ENCODE measurements around the gene SEPSECS. TPM values are rescaled to one million over a fixed set of nuclear protein-coding genes. Genes with fewer than 3 reads are reported as not detected.

SEPSECS gene
- total RNA-seq, 4 donors from 2014 or later = 5.0 to 25.9 (median 23.6) TPM

DNA sequence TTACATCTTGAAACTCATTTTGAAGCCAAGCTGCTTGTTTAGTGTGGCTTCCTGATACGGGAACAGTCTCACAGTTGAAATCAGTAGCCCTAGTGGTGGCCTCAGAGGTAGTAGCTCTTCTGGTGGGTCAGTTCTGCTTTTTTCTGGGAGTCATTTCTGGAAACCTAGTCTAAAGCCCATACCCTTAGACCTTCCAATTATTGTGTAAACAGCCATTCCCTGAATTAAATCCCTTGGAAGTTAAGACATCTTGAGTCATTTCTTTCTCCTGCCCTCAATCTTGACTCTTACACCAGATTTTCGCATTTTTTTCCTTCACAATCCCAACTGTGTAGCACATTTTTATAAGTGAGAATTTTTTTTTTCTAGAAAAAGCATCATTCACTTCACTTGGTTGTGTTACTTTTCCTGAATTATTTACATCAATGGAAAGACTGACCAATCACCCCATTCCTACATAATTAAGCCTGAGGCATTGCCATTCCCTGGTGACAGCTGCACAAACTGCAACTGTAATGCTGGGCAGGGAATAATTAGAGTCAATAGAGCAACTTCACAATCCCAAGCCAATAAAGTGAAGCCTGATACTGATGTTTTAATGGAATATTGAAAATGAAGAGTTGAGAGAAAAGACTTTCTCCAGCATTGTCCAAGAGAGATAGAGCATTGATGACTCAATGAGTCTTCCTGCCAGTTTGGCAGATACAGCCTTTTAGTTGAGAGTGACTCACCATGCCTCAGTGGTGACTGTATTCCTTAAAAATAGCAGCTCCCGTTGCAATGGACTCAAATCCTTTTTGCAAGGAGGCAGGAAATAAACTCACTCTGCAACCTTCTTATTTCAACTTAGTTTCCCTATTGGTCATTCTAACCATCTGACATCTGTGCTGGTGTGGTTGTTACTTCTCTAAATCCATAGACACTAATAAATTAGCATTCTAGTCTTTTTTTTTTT, 13.0 kb upstream of the SEPSECS start:
- no peaks in the 10 kb centered on the region for H3K36me3 ChIP-seq
- peak overlapping the region in 1 of 4 donors; percentile 57 for H3K27ac ChIP-seq
- no peak for DNase-seq
- H3K9me3 ChIP-seq = no peaks in the 10 kb centered on the region
- H3K4me3 ChIP-seq = no peak overlapping the region
- H3K27me3 ChIP-seq = no peaks in the 10 kb centered on the region
- TF ChIP-seq POLR2A (IDR thresholded peaks at IDR 0.05) = no peak
- TF ChIP-seq, protein P1, sequence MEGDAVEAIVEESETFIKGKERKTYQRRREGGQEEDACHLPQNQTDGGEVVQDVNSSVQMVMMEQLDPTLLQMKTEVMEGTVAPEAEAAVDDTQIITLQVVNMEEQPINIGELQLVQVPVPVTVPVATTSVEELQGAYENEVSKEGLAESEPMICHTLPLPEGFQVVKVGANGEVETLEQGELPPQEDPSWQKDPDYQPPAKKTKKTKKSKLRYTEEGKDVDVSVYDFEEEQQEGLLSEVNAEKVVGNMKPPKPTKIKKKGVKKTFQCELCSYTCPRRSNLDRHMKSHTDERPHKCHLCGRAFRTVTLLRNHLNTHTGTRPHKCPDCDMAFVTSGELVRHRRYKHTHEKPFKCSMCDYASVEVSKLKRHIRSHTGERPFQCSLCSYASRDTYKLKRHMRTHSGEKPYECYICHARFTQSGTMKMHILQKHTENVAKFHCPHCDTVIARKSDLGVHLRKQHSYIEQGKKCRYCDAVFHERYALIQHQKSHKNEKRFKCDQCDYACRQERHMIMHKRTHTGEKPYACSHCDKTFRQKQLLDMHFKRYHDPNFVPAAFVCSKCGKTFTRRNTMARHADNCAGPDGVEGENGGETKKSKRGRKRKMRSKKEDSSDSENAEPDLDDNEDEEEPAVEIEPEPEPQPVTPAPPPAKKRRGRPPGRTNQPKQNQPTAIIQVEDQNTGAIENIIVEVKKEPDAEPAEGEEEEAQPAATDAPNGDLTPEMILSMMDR (IDR thresholded peaks at IDR 0.05) = no peak
- no peaks in the 10 kb centered on the region for H3K4me1 ChIP-seq

DNA sequence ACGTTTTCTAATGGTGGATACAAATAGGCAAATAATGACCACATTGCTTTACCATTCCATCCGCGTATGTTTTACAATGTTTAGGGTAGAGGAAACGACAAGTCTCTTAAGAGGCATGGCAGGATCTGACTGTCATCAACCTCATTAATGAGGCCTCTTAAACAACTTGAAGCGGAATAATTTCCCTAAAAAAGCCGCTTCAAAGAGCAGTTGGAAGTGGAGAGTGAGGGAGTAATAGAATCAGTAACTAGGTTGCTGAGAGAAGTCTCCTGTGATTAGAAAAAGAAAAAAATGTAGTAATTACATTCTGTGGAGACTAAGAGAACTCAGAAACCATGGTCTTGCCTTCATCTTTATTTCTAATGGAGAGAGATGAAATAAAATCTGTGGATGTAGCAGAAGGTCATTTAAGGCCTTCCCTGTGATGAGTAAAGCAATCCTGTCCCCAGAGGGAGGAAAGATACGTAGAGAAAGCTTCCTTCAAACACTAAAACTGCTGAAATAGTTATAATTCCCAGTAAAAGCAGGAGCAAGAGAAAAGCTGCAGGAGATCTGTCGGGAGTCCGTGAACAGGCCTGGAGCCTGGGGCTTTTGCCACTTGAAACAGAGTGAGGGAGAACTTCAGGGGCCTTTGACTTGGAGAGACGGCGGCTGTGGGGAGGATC, 11.1 kb upstream of the SEPSECS start:
- Histone ChIP-seq H3K27me3 (no peaks in the 10 kb centered on the region), H3K36me3 (no peaks in the 10 kb centered on the region), H3K4me1 (no peaks in the 10 kb centered on the region), H3K27ac (no peak overlapping the region), H3K9me3 (no peaks in the 10 kb centered on the region), H3K4me3 (no peak overlapping the region)
- TF ChIP-seq POLR2A (IDR thresholded peaks at IDR 0.05) = no peak
- TF ChIP-seq, protein P1 (IDR thresholded peaks at IDR 0.05) = no peak
- no peak for DNase-seq

DNA sequence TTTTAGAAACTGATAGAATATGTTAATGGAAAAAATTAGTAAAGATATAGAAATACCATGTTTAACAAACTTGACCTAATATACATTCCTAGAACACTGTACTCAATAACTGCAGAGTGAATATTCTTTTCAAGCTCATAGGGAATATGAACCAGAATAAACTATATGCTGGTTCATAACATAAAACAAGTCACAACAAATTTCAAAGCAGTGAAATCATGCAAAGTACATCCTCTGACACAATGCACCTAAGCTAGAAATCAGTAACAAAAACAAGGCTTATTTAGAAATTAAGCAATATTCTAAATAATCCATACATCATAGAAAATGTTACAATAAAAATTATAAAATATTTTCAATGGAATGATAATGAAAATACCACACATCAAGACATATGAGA, 9.2 kb upstream of the SEPSECS start:
- Histone ChIP-seq H3K36me3 (no peaks in the 10 kb centered on the region), H3K9me3 (no peaks in the 10 kb centered on the region), H3K4me1 (no peaks in the 10 kb centered on the region), H3K4me3 (no peak overlapping the region), H3K27me3 (no peaks in the 10 kb centered on the region), H3K27ac (no peak overlapping the region)
- TF ChIP-seq POLR2A (IDR thresholded peaks at IDR 0.05) = no peak
- TF ChIP-seq, protein P1 (IDR thresholded peaks at IDR 0.05) = no peak
- no peak for DNase-seq

DNA sequence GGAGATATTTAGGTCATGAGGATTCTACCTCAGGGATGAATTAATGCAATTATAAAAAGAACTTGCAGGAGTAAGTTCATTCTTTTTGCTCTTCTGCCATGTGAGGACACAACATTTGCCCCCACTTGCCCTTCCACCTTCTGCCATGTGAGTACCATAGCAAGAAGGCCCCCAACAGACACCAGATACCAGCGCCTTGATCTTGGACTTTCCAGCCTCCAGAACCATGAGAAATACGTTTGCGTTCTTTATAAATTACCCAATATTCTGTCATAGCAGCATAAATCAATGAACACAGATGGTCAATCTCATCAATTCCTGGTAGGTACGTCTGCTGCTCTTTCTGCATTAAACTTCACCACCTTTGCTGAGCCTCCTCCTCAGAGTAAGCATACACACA, 5.7 kb upstream of the SEPSECS start:
- no peak for DNase-seq
- Histone ChIP-seq H3K27me3 (no peaks in the 10 kb centered on the region), H3K4me3 (no peak overlapping the region), H3K9me3 (no peaks in the 10 kb centered on the region), H3K36me3 (no peaks in the 10 kb centered on the region), H3K27ac (no peak overlapping the region), H3K4me1 (peaks cover 0 to 11% (median 5%) of the 10 kb centered on the region in 4 donors)
- no peak for TF ChIP-seq POLR2A (IDR thresholded peaks at IDR 0.05)
- TF ChIP-seq, protein P1 (IDR thresholded peaks at IDR 0.05) = no peak

DNA sequence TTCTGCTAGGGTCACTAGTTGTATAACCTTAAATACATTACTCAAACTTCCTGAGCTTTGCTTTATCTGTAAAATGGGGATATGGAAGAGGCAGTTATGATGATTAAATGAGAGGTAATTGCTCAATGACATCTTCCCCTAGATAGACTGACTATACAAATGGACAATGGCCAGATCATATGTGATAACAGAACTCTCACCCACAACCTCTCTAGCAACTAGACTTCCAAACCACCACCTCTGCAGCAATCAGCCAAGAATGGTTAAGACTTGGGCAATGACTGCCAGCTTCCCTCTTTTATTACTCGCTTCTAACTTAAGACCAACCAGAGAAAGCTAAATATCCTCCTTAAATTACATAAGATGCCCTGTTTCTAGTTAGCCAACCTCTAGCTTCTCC, 2.9 kb upstream of the SEPSECS start:
- no peaks in the 10 kb centered on the region for H3K9me3 ChIP-seq
- no peaks in the 10 kb centered on the region for H3K36me3 ChIP-seq
- H3K27me3 ChIP-seq = no peaks in the 10 kb centered on the region
- H3K4me1 ChIP-seq = peaks cover 0 to 16% (median 8%) of the 10 kb centered on the region in 4 donors
- no peak for TF ChIP-seq POLR2A (IDR thresholded peaks at IDR 0.05)
- TF ChIP-seq, protein P1 (IDR thresholded peaks at IDR 0.05) = no peak
- H3K27ac ChIP-seq = no peak overlapping the region
- no peak overlapping the region for H3K4me3 ChIP-seq
- DNase-seq = no peak

All from Peyer's patch (tissue), 4 donors.